Activated T-helper 1 cell treated with anti-CD3 and anti-CD28 coated beads, Interleukin-12 subunit alpha, Interleukin-12 subunit beta, Interleukin-2, Interleukin-4 antibody, amounts not matched to agents 30 ng/mL and 10 ng/mL and 1 ng/mL, durations not matched to agents 14 hours and 24 hours and 36 hours (primary cell): ENCODE data around the gene TIMM9. TPM values are rescaled to one million over a fixed set of nuclear protein-coding genes. Genes with fewer than 3 reads are reported as not detected.
"Not testable (repeated sequence)": the region's sequence is repeated elsewhere in the genome, so short reads cannot be mapped to it uniquely, and the experiment has no call there.

ENCODE experiments used
- DNase-seq: peaks from one replicate; pipeline ENCODE4 v3.0.0; 2021; ENCODE audit warnings: low spot score
- H3K27ac Mint-ChIP-seq: one replicate; pipeline ENCODE4 v1.8.0; 2021; ENCODE audit warnings: mild to moderate bottlenecking, mixed read lengths
- H3K27me3 Mint-ChIP-seq: one replicate; pipeline ENCODE4 v1.8.0; 2022; ENCODE audit warnings: mild to moderate bottlenecking, moderate library complexity, mixed read lengths; ENCODE audit not compliant: insufficient read depth
- H3K36me3 Mint-ChIP-seq: one replicate; pipeline ENCODE4 v1.8.0; 2021; ENCODE audit warnings: low read depth, mixed read lengths
- H3K4me1 Mint-ChIP-seq: one replicate; pipeline ENCODE4 v1.8.0; 2021; ENCODE audit warnings: low read depth, mixed read lengths
- H3K4me3 Mint-ChIP-seq: one replicate; pipeline ENCODE4 v1.8.0; 2021; ENCODE audit warnings: mild to moderate bottlenecking, moderate library complexity, mixed read lengths
- H3K9me3 Mint-ChIP-seq: one replicate; pipeline ENCODE4 v1.8.0; 2021; ENCODE audit warnings: mixed read lengths
- intact Hi-C: fragments of 100-400 bp; cut with micrococcal nuclease; formaldehyde crosslinking; loops from one replicate; pipeline ENCODE4 v1.15.1; 2024
- total RNA-seq: library from RNA; stranded (reverse); gene quantifications from 2 replicates; pipeline ENCODE4 v1.2.3, GENCODE V29; 2022

The TIMM9 gene
- total RNA-seq, 1 donor from 2014 or later: 66.5 TPM

GRCh38 chr14:58428118-58428683, 870 bp upstream of the TIMM9 start:
- Mint-ChIP-seq H3K27ac (peak overlapping the region; percentile 96), H3K36me3 (peaks cover 14% of the 10 kb centered on the region), H3K4me3 (peak overlapping the region; percentile 86), H3K4me1 (peaks cover 49% of the 10 kb centered on the region), H3K9me3 (no peaks in the 10 kb centered on the region), H3K27me3 (no peaks in the 10 kb centered on the region)
- intact Hi-C loops: loop anchor here (5.0 kb wide), 2 partner anchors 144 to 1366 kb away; no protein-coding TSS in a partner anchor
- DNase-seq: no peak

- no peaks in the 10 kb centered on the region for H3K27me3 Mint-ChIP-seq
- H3K4me1 Mint-ChIP-seq: peaks cover 49% of the 10 kb centered on the region
- DNase-seq: peak; percentile 29
- no peaks in the 10 kb centered on the region for H3K9me3 Mint-ChIP-seq
- H3K4me3 Mint-ChIP-seq: peak overlapping the region; percentile 86
- intact Hi-C loops: loop anchor here (1.0 to 5.0 kb wide), 12 partner anchors 31 to 1822 kb away; partner anchors contain the start of genes ARID4A, DAAM1, DACT1 and JKAMP
- H3K36me3 Mint-ChIP-seq: peaks cover 12% of the 10 kb centered on the region
- peak overlapping the region; percentile 96 for H3K27ac Mint-ChIP-seq
Measured at GRCh38 chr14:58426670-58427280, 556 bp downstream of the TIMM9 start.

DNA sequence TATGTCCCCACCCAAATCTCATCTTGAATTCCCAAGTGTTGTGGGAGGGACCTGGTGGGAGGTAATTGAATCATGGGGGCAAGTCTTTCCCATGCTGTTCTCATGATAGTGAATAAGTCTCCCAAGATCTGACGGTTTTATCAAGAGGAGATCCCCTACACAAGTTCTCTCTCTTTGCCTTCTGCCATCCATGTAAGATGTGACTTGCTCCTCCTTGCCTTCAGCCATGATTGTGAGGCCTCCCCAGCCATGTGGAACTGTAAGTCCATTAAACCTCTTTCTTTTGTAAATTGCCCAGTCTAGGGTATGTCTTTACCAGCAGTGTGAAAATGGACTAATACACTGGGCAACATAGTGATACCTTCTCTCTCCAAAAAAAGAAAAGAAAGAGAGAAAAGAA, 10.4 kb downstream of the TIMM9 start:
- H3K4me3 Mint-ChIP-seq, intact Hi-C loops, H3K27ac Mint-ChIP-seq, H3K27me3 Mint-ChIP-seq, DNase-seq, H3K9me3 Mint-ChIP-seq: not testable (repeated sequence)
- H3K4me1 Mint-ChIP-seq: peaks cover 20% of the 10 kb centered on the region
- peaks cover 53% of the 10 kb centered on the region for H3K36me3 Mint-ChIP-seq

GRCh38 chr14:58415636-58416547, 11.4 kb downstream of the TIMM9 start:
- DNase-seq: no peak
- Mint-ChIP-seq H3K27ac (peak overlapping the region; percentile 7), H3K27me3 (no peaks in the 10 kb centered on the region), H3K36me3 (peaks cover 51% of the 10 kb centered on the region), H3K4me3 (no peak overlapping the region), H3K9me3 (no peaks in the 10 kb centered on the region), H3K4me1 (peaks cover 20% of the 10 kb centered on the region)
- intact Hi-C loops: no loop called here

DNA sequence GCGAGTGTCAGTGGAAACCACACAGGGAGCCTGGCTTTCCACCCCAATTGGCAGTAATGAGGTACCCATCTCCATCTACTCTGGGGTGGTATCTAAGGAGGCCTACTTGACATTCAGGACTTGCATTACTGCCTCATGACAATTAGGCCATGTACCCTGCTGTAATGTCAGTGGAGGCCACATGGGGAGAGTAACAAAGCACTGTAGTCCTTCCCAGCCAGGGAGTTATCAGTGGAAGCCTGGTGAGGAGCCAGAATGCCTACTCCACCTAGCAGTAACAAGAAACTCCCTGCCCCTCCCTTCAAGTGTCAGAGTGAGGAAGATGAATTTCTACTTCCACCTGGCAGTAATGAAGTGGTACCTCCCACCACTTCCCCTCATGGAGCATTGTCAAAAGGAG, 12.5 kb downstream of the TIMM9 start:
- peak overlapping the region; percentile 16 for H3K27ac Mint-ChIP-seq
- H3K4me1 Mint-ChIP-seq: peaks cover 20% of the 10 kb centered on the region
- no peaks in the 10 kb centered on the region for H3K9me3 Mint-ChIP-seq
- intact Hi-C loops: no loop called here
- no peak overlapping the region for H3K4me3 Mint-ChIP-seq
- no peak for DNase-seq
- H3K27me3 Mint-ChIP-seq: no peaks in the 10 kb centered on the region
- peaks cover 46% of the 10 kb centered on the region for H3K36me3 Mint-ChIP-seq

DNA sequence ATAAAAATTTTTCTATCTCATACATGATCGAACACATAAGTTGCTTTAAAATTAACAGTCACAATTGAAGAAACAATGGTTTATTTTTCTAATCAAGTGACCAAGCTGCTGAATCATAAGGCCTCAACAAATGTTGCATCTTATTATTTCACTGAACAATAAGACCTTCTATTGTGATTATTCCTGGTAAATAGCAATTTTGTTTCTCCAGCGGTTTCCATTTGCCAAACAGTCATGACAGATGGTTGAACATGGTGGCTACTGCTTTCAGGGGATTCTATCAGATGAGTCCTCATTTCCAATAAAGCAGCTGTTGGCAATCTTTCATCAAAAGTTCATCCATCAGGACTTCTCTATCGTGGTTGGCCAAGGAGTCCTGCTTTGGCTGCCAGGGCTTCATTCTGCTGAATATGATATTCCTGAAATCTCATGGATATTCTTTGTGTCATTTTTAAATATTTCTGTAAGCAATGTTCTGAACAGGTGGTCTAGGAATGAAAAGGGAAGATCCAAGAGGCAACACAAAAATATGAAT, 18.6 kb downstream of the TIMM9 start:
- H3K36me3 Mint-ChIP-seq: peaks cover 24% of the 10 kb centered on the region

GRCh38 chr14:58401587-58401986, 25.7 kb downstream of the TIMM9 start:
- no peak overlapping the region for H3K4me3 Mint-ChIP-seq
- no peaks in the 10 kb centered on the region for H3K4me1 Mint-ChIP-seq
- DNase-seq: no peak
- H3K36me3 Mint-ChIP-seq: peaks cover 9% of the 10 kb centered on the region
- H3K9me3 Mint-ChIP-seq: no peaks in the 10 kb centered on the region
- no peaks in the 10 kb centered on the region for H3K27me3 Mint-ChIP-seq
- H3K27ac Mint-ChIP-seq: no peak overlapping the region
- intact Hi-C loops: no loop called here

More for the DNA sequence above, 18.6 kb downstream of the TIMM9 start:
- Mint-ChIP-seq H3K9me3 (no peaks in the 10 kb centered on the region), H3K4me1 (no peaks in the 10 kb centered on the region), H3K4me3 (no peak overlapping the region), H3K27ac (no peak overlapping the region), H3K27me3 (no peaks in the 10 kb centered on the region)
- intact Hi-C loops: no loop called here
- DNase-seq: no peak

- H3K4me1 Mint-ChIP-seq: peaks cover 9% of the 10 kb centered on the region
- peaks cover 7% of the 10 kb centered on the region for H3K36me3 Mint-ChIP-seq
- no peak overlapping the region for H3K4me3 Mint-ChIP-seq
- H3K27me3 Mint-ChIP-seq: peaks cover 4% of the 10 kb centered on the region
- intact Hi-C loops: loop anchor here (5.0 kb wide), 1 partner anchor 292 kb away; no protein-coding TSS in a partner anchor
- H3K9me3 Mint-ChIP-seq: no peaks in the 10 kb centered on the region
- H3K27ac Mint-ChIP-seq: no peak overlapping the region
- no peak for DNase-seq
Measured at GRCh38 chr14:58398895-58399294, 28.4 kb downstream of the TIMM9 start.

- H3K4me3 Mint-ChIP-seq: no peak overlapping the region
- intact Hi-C loops: loop anchor here (5.0 kb wide), 1 partner anchor 291 kb away; no protein-coding TSS in a partner anchor
- no peaks in the 10 kb centered on the region for H3K9me3 Mint-ChIP-seq
- peaks cover 9% of the 10 kb centered on the region for H3K4me1 Mint-ChIP-seq
- no peak overlapping the region for H3K27ac Mint-ChIP-seq
- DNase-seq: no peak
- peaks cover 7% of the 10 kb centered on the region for H3K36me3 Mint-ChIP-seq
- peaks cover 4% of the 10 kb centered on the region for H3K27me3 Mint-ChIP-seq
Measured at GRCh38 chr14:58398495-58398894, 28.8 kb downstream of the TIMM9 start.

DNA sequence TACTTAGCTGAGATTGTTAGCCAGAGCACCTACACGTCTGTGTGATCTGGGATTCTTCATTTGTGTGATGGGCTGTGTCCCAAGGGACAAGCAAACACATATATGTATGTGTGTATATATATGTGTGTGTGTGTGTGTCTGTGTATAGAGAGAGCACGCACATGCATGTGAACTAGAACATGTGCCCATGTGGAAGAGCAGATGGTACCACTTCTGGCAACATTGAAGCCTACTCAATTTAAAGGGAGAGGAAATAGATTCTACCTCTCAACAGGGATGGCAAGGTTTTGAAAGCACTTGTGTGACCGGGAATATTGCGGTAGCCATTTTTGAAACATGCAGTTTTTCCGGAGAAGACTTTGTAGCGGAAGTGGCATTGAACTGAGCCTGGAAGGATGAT, 30.2 kb downstream of the TIMM9 start:
- Mint-ChIP-seq H3K4me1 (peaks cover 9% of the 10 kb centered on the region), H3K36me3 (peaks cover 7% of the 10 kb centered on the region), H3K27ac (no peak overlapping the region), H3K4me3 (peak overlapping the region; percentile 32), H3K27me3 (peaks cover 6% of the 10 kb centered on the region), H3K9me3 (no peaks in the 10 kb centered on the region)
- no peak for DNase-seq
- intact Hi-C loops: loop anchor here (5.0 kb wide), 1 partner anchor 290 kb away; no protein-coding TSS in a partner anchor

- Mint-ChIP-seq H3K36me3 (peaks cover 4% of the 10 kb centered on the region), H3K4me1 (peaks cover 13% of the 10 kb centered on the region), H3K27me3 (peaks cover 6% of the 10 kb centered on the region), H3K9me3 (no peaks in the 10 kb centered on the region), H3K4me3 (peak within 1 kb of the TSS; percentile 67), H3K27ac (peak within 1 kb of the TSS; percentile 7)
- intact Hi-C loops: loop anchor here (1.0 to 5.0 kb wide), 4 partner anchors 31 to 289 kb away; partner anchors contain the start of genes KIAA0586 and TIMM9
- DNase-seq: peak; percentile 66
Measured at GRCh38 chr14:58395812-58396788, 31.2 kb downstream of the TIMM9 start, which contains the start of gene TOMM20L. TOMM20L (plus strand) TSS chr14:58395930; CDS start chr14:58395958, 28 bp downstream.

DNA sequence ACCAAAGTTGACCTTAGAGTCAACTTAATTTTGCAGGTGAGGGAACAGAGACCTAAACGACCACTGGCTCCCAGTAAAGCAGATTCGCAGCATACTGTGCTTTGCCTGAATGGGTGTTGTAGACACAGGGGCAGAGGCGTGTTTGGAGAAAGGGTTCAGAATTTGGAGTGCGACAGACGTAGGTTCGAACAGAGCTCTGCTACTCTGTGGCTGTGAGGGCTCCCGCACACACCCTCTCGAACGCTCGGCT, 31.8 kb downstream of the TIMM9 start:
- intact Hi-C loops: loop anchor here (1.0 to 5.0 kb wide), 4 partner anchors 32 to 288 kb away; partner anchors contain the start of genes KIAA0586 and TIMM9
- DNase-seq: no peak
- no peaks in the 10 kb centered on the region for H3K9me3 Mint-ChIP-seq
- H3K36me3 Mint-ChIP-seq: peaks cover 2% of the 10 kb centered on the region
- peaks cover 6% of the 10 kb centered on the region for H3K27me3 Mint-ChIP-seq
- peak overlapping the region; percentile 67 for H3K4me3 Mint-ChIP-seq
- H3K4me1 Mint-ChIP-seq: peaks cover 18% of the 10 kb centered on the region
- H3K27ac Mint-ChIP-seq: peak overlapping the region; percentile 7
